H9 (cell line): ENCODE measurements around the gene CCL4L2. TPM values are rescaled to one million over a fixed set of nuclear protein-coding genes. Genes with fewer than 3 reads are reported as not detected.
"Not testable (repeated sequence)": the region's sequence is repeated elsewhere in the genome, so short reads cannot be mapped to it uniquely, and the experiment has no call there.

ENCODE experiments used
- DNase-seq: peaks from one replicate; pipeline ENCODE4 v3.0.0-alpha.2; 2017
- H2AFZ ChIP-seq: one replicate; pipeline ENCODE4 v1.6.1; 2013; ENCODE audit warnings: mild to moderate bottlenecking, low read length, control low read depth, moderate library complexity
- H2AK5ac ChIP-seq: 2 replicates; pipeline ENCODE4 v1.6.1; 2013; ENCODE audit warnings: low read length, control low read depth, mixed read lengths; ENCODE audit not compliant: insufficient read length
- H2BK120ac ChIP-seq: one replicate; pipeline ENCODE4 v1.6.1; 2013; ENCODE audit warnings: low read depth, mild to moderate bottlenecking, low read length, control low read depth, inconsistent platforms; ENCODE audit not compliant: poor library complexity, severe bottlenecking
- H2BK12ac ChIP-seq: 2 replicates; pipeline ENCODE4 v1.6.1; 2013; ENCODE audit warnings: low read length, control low read depth, mixed read lengths, low read depth; ENCODE audit not compliant: insufficient read length
- H2BK15ac ChIP-seq: 2 replicates; pipeline ENCODE4 v1.6.1; 2013; ENCODE audit warnings: low read depth, low read length, control low read depth
- H2BK20ac ChIP-seq: one replicate; pipeline ENCODE4 v1.6.1; 2013; ENCODE audit warnings: low read depth, mild to moderate bottlenecking, low read length, control low read depth, inconsistent platforms; ENCODE audit not compliant: poor library complexity, severe bottlenecking
- H2BK5ac ChIP-seq: 2 replicates; pipeline ENCODE4 v1.6.1; 2013; ENCODE audit warnings: low read length, control low read depth, mixed read lengths; ENCODE audit not compliant: insufficient read length
- H3K14ac ChIP-seq: 2 replicates; pipeline ENCODE4 v1.6.1; 2013; ENCODE audit warnings: low read length, control low read depth; ENCODE audit not compliant: insufficient read depth
- H3K18ac ChIP-seq: 2 replicates; pipeline ENCODE4 v1.6.1; 2013; ENCODE audit warnings: low read depth, mild to moderate bottlenecking, mixed read lengths, low read length, control low read depth; ENCODE audit not compliant: insufficient read length
- H3K23ac ChIP-seq: 2 replicates; pipeline ENCODE4 v1.6.1; 2013; ENCODE audit warnings: low read length, control low read depth, mixed read lengths, low read depth; ENCODE audit not compliant: insufficient read length
- H3K23me2 ChIP-seq: 2 replicates; pipeline ENCODE4 v1.6.1; 2013; ENCODE audit warnings: low read depth, mild to moderate bottlenecking, mixed read lengths, low read length, control low read depth; ENCODE audit not compliant: insufficient read length, poor library complexity, severe bottlenecking
- H3K27ac ChIP-seq: 2 replicates; pipeline ENCODE4 v1.5.1; 2013; ENCODE audit warnings: low read length, control low read depth, mixed read lengths, low read depth; ENCODE audit not compliant: insufficient read length
- H3K27me3 ChIP-seq: 2 replicates; pipeline ENCODE4 v1.6.1; 2013; ENCODE audit warnings: low read length, control low read depth, inconsistent platforms; ENCODE audit not compliant: insufficient read depth
- H3K4ac ChIP-seq: 2 replicates; pipeline ENCODE4 v1.6.1; 2013; ENCODE audit warnings: low read depth, mild to moderate bottlenecking, control low read depth, inconsistent platforms, low read length, moderate library complexity
- H3K4me1 ChIP-seq: 2 replicates; pipeline ENCODE4 v1.6.1; 2013; ENCODE audit warnings: low read length, control low read depth, inconsistent platforms; ENCODE audit not compliant: insufficient read depth
- H3K4me2 ChIP-seq: 2 replicates; pipeline ENCODE4 v1.6.1; 2013; ENCODE audit warnings: low read length, control low read depth, mixed read lengths; ENCODE audit not compliant: insufficient read length, insufficient read depth
- H3K56ac ChIP-seq: 2 replicates; pipeline ENCODE4 v1.6.1; 2013; ENCODE audit warnings: low read depth, mild to moderate bottlenecking, mixed read lengths, low read length, control low read depth; ENCODE audit not compliant: insufficient read length
- H3K79me1 ChIP-seq: 2 replicates; pipeline ENCODE4 v1.6.1; 2013; ENCODE audit warnings: low read depth, mild to moderate bottlenecking, moderate library complexity, low read length, control low read depth, inconsistent platforms; ENCODE audit not compliant: insufficient read depth, poor library complexity, severe bottlenecking
- H3K79me2 ChIP-seq: 2 replicates; pipeline ENCODE4 v1.6.1; 2013; ENCODE audit warnings: low read length, control low read depth, inconsistent platforms; ENCODE audit not compliant: insufficient read depth
- H3K9ac ChIP-seq: 2 replicates; pipeline ENCODE4 v1.6.1; 2013; ENCODE audit warnings: low read length, control low read depth, mixed read lengths; ENCODE audit not compliant: insufficient read length; ENCODE audit errors: extremely low read depth
- H3K9me3 ChIP-seq: one replicate; pipeline ENCODE4 v1.6.1; 2013; ENCODE audit warnings: low read depth, low read length, inconsistent platforms; ENCODE audit not compliant: control insufficient read depth
- H3T11ph ChIP-seq: one replicate; pipeline ENCODE4 v1.6.1; 2013; ENCODE audit warnings: mild to moderate bottlenecking, low read length, control low read depth, inconsistent platforms
- H4K20me1 ChIP-seq: one replicate; pipeline ENCODE4 v1.6.1; 2013; ENCODE audit not compliant: control insufficient read depth, insufficient read length, insufficient read depth
- H4K5ac ChIP-seq: 2 replicates; pipeline ENCODE4 v1.6.1; 2013; ENCODE audit warnings: low read depth, mild to moderate bottlenecking, mixed read lengths, low read length, control low read depth; ENCODE audit not compliant: insufficient read length
- H4K8ac ChIP-seq: replicated peaks from 2 replicates; pipeline ENCODE4 v1.6.1; 2013; ENCODE audit warnings: low read length, control low read depth, mixed read lengths, low read depth; ENCODE audit not compliant: insufficient read length
- H4K91ac ChIP-seq: 2 replicates; pipeline ENCODE4 v1.6.1; 2013; ENCODE audit warnings: low read depth, mild to moderate bottlenecking, moderate library complexity, mixed read lengths, low read length, control low read depth; ENCODE audit not compliant: insufficient read length
- H3K27ac Mint-ChIP-seq, 3 experiments: 2 replicates in 2 of 3; 3 replicates in 1 of 3; pipeline ENCODE4 v1.8.0; 2020 to 2021; ENCODE audit warnings: mixed read lengths in 3 of 3, mild to moderate bottlenecking in 1 of 3, moderate library complexity in 1 of 3
- H3K27me3 Mint-ChIP-seq: 2 replicates; pipeline ENCODE4 v1.8.0; 2021; ENCODE audit warnings: low read depth, mild to moderate bottlenecking, moderate library complexity, mixed read lengths
- H3K36me3 Mint-ChIP-seq, 3 experiments: 2 replicates in 2 of 3; 3 replicates in 1 of 3; pipeline ENCODE4 v1.8.0; 2020 to 2021; ENCODE audit warnings: low read depth in 3 of 3, mixed read lengths in 3 of 3; ENCODE audit not compliant: insufficient read depth in 1 of 3
- H3K4me1 Mint-ChIP-seq, 2 experiments: 2 replicates each; pipeline ENCODE4 v1.8.0; 2020; ENCODE audit warnings: mixed read lengths in 2 of 2
- H3K4me3 Mint-ChIP-seq, 2 experiments: 2 replicates in 1 of 2; 3 replicates in 1 of 2; pipeline ENCODE4 v1.8.0; 2020 to 2021; ENCODE audit warnings: mild to moderate bottlenecking in 2 of 2, mixed read lengths in 2 of 2, moderate library complexity in 1 of 2
- H3K9me3 Mint-ChIP-seq, 2 experiments: 2 replicates in 1 of 2; 3 replicates in 1 of 2; pipeline ENCODE4 v1.8.0; 2020; ENCODE audit warnings: mild to moderate bottlenecking in 2 of 2, mixed read lengths in 2 of 2, moderate library complexity in 1 of 2
- WGBS: extraction: QIAGEN DNeasy Blood & Tissue Kit; methylation state at CpG from one replicate; pipeline ENCODE4 v1.1.7; 2013; ENCODE audit warnings: missing lambda C conversion rate, low lambda C conversion rate, mixed read lengths; ENCODE audit not compliant: insufficient read length; ENCODE audit errors: extremely low coverage; 5-methylcytosine and 5-hydroxymethylcytosine counted together
- long read RNA-seq: library from polyadenylated mRNA; unstranded; transcript quantifications from one replicate; pipeline ENCODE4 v2.0.0, GENCODE V29; 2020
- total RNA-seq: library from RNA; stranded (reverse); gene quantifications from 2 replicates; pipeline ENCODE4 v1.2.1, GENCODE V29; 2021

The CCL4L2 gene
- total RNA-seq = not detected in 2 replicates
- long read RNA-seq = 0 reads

DNA sequence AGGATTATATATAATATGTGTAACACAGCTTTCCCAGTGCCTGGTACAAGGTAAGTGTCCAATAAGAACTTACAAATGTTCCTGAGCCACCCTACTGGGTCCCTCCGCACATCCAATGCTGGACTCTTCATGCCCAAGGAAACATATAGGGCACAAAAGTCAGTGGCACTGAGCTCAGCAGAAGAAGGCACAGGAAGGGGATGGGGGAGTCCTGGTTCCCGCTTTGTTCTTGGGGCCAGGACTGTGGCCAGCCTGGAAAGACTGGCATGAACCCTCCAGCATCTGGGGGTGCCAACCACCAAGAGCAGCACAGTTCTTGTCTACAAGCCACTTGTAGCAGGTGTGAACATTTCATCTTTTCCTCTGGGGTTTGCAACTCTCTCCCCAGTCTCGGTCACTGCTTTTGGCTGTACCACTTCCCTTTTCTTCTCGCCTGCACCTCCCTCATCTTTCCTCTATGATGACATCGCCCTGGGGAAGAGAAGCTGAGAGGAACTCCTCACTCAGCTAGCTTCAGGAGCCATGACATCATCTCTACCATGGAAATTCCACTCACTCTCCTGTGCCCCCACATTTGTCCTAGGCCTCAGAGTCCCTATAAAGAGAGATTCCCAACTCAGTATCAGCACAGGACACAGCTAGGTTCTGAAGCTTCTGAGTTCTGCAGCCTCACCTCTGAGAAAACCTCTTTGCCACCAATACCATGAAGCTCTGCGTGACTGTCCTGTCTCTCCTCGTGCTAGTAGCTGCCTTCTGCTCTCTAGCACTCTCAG lies at the start of gene CCL4L2:
Gene CCL4L2 (plus strand): TSS at position 625 of the 773 bp plus-strand sequence.
- not testable (repeated sequence) for H3K4me1 Mint-ChIP-seq, H3K9me3 ChIP-seq, H3K4me2 ChIP-seq, H3K79me2 ChIP-seq, H3K23ac ChIP-seq, H4K20me1 ChIP-seq, H3K27ac ChIP-seq, H3K23me2 ChIP-seq, H2BK15ac ChIP-seq, H2BK20ac ChIP-seq, H3K4me1 ChIP-seq, H3K4me3 Mint-ChIP-seq, H3K4ac ChIP-seq, H3K79me1 ChIP-seq, H2AK5ac ChIP-seq, H2BK5ac ChIP-seq, H3T11ph ChIP-seq, H3K9ac ChIP-seq, H4K91ac ChIP-seq, DNase-seq, H3K18ac ChIP-seq, H2BK12ac ChIP-seq, H2AFZ ChIP-seq, H3K36me3 Mint-ChIP-seq, H3K9me3 Mint-ChIP-seq, H4K8ac ChIP-seq, H3K27me3 ChIP-seq, H2BK120ac ChIP-seq, H3K56ac ChIP-seq, H3K14ac ChIP-seq, H4K5ac ChIP-seq
- Mint-ChIP-seq H3K27me3 (peaks cover 16% of the 10 kb centered on the region; the same call in 1 of the 2 replicates), H3K27ac (peak within 1 kb of the TSS in 2 of 3 experiments; percentile 33 to 59; a peak in 2 of 7 replicates)
- no CpG with 5 or more reads among the region's 7 CpGs for WGBS

DNA sequence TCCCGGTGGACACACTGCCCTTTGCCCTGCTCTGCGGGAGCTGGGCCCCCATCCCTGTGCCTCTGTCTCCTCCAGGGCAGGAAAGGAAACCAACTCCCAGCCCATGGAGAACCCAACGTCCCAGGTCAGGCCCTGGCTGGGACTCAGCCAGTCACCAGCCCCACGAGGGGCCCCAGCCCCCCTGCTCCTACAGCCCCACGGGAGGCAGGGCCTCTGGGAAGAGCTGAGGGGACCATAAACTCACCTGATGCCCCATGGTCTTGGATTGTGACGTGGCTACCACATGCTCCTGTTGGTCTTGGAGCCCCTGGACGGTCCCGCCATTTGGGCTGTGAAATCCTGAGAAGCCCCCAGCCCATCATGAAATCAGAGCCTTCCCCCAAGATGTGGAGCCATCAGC lies 42.0 kb upstream of the CCL4L2 start:
- not testable (repeated sequence) for H3K79me1 ChIP-seq, DNase-seq, H3K27me3 ChIP-seq, H2BK15ac ChIP-seq, H4K8ac ChIP-seq, H3K9me3 Mint-ChIP-seq, H3T11ph ChIP-seq, H3K9ac ChIP-seq, H2BK5ac ChIP-seq, H3K4me2 ChIP-seq, H3K27ac Mint-ChIP-seq, H3K4ac ChIP-seq, H2BK12ac ChIP-seq, H3K23me2 ChIP-seq, H4K5ac ChIP-seq, H3K18ac ChIP-seq, H3K4me1 ChIP-seq, H3K79me2 ChIP-seq, H3K56ac ChIP-seq, H4K91ac ChIP-seq, H3K36me3 Mint-ChIP-seq, H3K23ac ChIP-seq, H2AFZ ChIP-seq, H2AK5ac ChIP-seq, H3K4me1 Mint-ChIP-seq, H2BK120ac ChIP-seq, H3K27ac ChIP-seq, H3K4me3 Mint-ChIP-seq, H3K9me3 ChIP-seq, H4K20me1 ChIP-seq, H3K14ac ChIP-seq, H3K27me3 Mint-ChIP-seq, H2BK20ac ChIP-seq
- no CpG with 5 or more reads among the region's 8 CpGs for WGBS
